ENCODE measurements around the gene PERCC1.
"Not testable (repeated sequence)": the region's sequence is repeated elsewhere in the genome, so short reads cannot be mapped to it uniquely, and the experiment has no call there.

The PERCC1 gene

DNA sequence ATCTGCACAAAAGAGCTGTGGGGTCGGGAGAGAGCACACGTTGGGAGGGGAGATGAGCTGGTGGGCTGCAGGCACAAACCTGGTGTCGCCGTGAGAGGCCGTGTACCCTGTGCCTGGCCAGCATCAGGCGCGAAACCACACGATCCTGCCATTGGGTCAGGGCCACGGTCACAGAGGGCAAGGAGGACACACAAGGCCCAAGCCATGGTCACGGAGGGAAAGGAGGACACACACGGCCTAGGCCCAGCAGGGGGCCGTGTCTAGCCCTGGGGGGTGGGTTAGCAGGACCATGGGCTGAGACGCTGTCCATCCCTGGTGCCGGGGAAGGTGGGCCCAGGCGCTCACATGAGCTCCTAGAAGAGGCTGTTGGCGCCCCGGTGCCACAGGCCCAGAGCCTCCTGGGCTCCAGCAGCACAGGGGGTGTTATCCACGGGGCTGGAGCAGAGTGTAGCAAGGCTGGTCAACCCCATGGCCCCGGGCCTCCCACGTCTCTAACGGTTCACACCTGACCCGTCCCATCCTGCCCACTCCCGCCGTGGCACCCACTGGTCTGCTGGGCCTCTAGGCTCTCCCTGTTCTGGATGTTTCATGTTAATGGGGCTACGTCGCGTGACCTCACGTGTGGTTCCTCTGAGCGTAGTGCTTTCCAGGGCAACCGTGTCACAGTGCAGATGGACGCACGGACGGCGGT lies 21.0 kb downstream of the PERCC1 start:
- DNase-seq, result no peak

DNA sequence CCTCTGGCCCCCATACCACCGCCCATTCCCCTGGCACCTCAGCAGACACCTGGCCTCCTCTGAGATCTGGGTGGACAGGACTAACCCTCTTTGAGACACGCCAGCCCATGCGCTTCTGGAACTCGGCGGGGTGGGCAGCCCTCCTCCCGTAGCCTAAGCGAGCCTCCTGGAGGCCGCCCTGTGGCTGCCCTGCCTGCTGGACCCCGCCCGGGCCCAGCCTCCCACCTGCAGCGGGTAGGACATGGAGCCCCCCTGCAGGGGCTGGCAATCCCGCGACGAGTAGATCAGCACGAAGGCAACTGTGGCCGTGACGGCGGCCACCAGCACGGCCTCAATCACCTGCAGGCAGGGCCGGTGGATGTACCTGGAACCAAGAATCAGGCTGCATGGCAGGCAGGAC lies 21.7 kb downstream of the PERCC1 start:
- no peak for DNase-seq

DNA sequence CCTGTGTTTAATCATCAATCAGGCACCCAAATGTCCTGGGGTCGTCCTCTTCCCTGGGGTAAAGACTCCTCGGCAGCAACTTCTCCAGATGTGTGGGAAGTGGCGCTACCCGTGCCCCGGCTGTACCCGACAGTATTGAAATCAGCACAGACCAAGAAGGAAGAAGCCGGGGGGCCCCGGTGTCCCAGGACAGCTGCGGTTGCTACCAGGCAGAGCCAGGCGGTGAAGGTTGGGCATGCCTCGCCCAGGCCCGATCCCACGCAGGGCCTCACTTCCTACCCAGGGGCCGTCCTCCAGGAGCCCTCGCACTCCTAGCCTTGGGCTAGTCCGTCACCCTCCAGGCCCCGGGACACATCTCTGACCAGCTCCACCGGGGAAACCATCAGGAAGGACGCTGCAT lies 22.4 kb downstream of the PERCC1 start:
- no peak for DNase-seq

DNA sequence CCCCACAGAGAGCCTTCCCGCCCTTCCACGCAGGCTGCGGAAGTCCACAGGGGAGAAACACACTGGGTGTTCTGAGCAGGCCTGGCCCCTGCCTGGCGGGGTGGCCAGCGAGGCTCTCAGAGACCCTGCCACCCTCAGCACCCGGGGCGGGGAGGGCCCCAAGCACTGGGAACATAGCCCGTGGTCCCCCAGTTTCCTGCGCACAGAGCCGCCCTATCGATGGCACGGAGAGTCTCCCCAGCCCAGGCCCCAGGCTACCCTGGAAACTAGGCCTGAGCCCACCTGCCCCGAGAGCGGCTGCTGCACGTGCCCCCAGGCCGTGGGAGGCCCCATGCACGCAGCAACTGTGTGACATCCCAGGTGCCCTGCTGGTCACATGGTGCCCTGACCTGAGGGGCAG lies 23.7 kb downstream of the PERCC1 start:
- no peak for DNase-seq

DNA sequence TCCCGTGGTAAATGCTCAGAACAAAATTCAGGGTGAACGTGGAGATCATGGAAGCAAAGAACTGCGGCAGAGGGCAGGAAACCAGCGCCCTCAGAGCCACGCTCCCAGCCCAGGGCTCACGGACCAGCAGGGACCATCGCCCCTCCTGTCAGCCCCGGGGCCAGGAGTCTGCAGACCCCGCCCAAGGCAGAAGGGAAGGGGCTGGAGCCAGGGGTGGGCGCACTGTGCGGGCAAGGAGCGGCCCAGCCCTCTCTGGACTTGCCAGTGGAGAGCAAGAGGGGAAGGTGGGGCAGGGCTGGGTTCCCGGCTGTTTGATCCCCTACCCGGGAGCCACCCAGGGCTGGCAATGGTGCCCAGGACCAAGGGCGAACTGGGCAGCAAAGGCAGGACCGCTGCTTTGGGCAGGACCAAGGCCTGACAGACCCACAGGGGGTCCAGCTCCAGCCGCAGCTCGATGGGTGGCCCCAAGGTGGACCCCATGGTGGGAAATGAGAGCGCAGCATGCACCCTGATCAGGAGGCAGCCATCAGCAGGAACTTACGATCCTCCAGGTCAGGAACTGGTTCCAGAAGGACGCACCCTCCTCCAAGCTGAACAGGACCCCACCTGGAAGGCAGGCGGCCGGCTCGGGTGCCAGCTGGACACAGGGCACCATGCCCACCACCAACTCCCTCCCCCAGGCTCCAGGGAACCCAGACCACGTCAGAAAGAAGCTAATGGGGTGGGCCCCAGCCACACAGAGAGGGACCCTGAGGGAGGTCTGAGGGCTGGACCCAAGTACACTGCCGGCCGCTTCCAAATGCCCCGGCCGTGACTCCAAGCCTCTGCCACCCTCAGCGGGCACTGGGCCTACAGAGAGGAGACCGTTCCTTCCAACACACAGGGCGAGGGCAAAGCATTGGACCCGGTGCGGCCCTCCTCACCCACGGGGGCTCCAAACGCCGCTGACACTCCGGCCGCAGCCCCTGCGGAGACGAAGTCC lies 24.6 kb downstream of the PERCC1 start:
- no peak for DNase-seq

DNA sequence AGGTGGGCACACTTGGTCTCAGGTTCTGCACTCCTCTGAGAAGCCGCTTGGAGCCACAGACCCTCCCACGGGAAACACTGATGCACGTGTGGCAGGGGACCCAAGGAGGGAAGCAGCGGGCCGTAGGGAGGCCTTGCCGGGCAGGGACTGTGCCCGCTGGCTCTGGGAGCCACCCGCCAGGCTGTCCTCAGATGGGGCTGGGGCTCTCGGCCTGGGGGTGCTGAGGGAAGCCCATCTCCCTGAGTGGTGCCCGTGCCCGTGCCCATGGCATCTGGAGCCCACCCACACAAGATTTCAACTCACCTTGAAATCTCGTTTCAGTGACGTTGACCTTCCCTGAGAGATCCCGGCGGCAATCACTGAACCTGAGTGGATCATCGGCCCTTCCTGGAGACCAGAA lies 26.1 kb downstream of the PERCC1 start:
- no peak for DNase-seq

DNA sequence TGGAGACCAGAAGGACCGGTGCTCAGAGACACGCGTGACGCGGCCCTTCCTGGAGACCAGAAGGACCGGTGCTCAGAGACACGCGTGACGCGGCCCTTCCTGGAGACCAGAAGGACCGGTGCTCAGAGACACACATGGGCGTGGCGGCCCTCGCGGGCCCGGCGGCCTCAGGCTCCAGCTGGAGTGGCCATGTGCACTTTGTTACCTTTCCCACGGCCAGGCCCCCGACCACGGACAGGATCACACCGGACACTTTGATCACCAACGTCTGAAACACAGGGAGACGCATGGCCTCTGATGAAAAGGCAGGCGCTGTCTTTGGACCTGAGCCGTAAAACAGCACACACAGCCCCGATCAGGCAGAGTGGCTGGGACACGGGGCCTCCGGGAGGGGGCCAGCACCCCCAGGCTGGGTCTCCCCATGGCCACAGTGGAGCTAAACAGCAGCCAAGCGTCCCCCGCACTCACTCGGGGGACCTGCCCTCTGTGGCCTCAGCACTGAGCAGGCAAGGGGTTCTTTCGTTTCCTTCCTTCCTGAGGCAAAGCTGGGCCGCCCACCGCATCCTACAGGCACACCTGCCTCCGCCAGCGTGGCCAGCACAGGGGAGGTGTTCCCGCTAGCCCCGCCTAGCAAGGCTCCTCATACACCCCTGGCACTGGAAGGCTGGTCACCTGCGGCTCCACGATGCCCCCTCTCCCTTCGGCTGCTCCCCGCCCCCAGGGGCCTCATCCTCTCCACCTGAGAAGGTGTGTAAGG lies 26.8 kb downstream of the PERCC1 start:
- no peak for DNase-seq

DNA sequence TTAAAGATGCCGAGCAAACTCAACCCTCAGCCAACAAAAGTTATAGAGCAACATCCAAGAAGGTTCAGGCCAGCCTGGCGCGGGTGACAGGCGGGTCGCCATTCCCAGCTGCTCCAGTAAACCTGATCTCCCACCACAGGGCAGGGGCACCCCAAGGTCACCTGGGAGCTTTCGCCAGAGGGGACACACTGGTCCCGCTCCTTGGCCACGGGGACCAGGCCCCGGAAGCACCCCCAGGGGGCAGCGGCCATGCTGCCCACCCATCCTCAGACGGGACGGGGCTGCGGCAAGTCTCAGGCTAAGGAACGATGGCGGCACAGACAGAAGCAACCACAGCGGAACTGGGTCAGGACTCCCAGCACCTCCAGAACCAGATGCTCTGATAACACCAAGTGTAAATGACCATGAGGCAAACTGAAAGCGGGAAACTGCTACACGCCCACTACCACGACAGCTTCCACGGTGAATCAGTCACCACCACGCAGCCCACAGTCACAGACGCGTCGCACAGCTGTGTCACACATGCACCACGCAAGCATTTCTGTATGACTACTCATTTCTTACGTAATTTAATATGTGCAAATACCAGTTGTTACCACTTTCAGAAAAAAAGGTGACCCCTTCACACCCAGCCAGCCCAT lies 27.6 kb downstream of the PERCC1 start:
- DNase-seq, result no peak

DNA sequence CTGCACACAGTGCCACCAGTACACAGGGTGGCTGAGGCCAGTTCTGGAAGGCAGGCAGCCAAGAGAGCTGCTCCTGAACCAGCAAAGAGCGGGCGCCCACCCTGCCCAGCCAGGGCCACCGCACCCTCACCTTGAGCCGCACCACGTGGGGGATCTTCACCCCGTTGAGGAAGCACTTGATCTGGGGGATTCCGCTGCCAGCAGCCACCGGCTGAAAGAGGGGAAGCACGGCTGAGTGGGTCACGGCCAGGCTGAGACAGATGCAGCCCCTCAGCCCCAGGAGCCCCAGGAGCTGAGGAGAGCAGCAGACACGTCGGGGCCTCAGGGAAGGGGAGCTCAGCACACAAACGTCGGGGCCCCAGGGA lies 28.1 kb downstream of the PERCC1 start:
- DNase-seq, result no peak

DNA sequence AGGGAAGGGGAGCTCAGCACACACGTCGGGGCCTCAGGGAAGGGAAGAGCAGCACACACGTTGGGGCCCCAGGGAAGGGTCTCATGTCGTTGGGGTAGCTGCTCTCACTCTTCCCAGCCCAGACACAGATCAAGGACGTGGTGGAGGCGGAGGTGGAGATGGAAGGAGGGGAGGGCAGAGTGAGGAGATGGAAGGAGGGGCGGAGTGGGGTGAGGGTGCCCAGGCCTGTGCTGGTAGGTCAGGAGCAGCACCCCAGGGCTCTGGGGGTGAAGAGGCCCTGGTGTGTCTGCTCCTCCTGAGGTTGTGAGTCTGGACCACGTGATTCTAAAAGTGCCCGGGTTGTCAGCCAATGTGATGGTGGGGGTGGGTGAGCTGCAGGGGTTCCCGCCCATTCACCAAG lies 29.1 kb downstream of the PERCC1 start:
- no peak for DNase-seq

DNA sequence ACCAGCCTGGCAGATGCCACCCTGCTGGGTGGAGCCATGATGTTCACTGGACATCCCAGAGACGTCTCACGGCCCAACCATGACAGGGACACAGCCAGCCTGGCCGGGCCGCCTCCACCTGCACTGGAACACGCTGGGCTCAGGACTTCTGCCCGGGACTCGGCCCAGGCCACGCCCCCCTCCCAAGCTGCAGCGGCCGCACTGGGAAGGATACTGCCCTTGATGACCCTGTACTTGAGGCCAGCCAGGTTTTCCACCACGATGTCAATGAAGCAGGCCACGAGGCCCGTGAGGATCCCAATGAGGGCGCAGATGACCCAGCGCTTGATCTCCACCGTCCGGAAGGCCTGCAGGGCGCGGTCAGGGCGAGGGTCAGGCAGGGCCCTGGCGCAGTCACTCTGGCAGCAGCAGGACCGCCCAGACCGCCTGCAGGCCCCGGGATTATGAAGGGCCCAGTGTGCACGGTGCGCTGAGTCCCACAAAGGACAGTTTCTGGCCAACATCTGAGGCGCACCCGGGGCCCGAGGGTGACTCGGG lies 29.8 kb downstream of the PERCC1 start:
- DNase-seq, result no peak

DNA sequence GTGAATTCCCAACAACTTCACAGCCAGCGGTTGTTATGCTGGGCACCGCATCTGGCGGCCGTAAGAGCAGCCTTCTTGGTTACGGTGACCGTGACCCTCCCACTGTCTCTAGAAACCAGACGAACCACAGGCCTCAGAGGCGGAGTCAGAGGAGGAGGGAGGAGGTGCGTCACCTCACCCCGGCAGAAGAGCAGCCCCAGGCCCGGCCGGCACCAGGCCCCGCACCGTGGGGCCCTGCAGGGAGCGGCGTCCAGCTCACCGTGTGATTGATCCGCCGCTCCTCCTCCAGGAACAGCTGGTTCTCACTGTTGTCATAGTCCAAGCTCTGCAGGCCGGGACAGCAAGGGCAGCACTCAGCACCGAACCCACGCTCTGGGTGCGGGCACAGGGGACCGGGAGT lies 30.3 kb downstream of the PERCC1 start:
- DNase-seq, result no peak

DNA sequence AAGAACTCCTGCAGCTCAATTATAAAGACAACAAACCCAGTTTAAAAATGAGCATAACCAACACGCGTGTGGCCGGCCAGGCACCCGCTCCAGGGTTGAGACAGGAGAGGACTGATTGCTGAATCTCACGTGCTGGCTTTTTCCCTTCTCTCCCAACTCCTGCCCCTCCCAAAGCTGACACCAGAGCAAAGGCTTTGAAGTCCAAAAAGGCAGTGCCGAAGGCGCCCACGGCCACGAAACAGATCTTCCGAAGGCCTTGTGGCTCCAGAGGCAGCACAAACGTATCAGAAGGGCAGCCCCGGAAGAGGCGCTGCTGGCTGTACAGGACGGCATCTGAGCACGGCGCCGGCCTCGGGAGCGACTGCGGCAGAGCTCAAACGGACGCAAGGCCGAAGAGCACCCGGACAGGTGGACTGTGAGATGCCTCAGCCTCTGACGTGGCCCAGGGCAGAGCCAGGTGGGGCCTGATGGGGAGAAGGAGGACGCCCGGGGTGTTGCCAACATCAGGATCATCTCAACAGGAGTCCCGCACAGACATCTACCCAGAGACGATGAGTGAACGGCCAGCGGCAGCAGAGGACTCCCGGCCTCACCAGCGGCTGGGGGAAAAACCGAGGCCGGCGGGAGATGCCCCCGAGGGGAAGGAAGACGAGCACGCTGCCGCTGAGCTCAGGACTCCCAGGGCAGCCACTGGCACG lies 33.5 kb downstream of the PERCC1 start:
- DNase-seq, result no peak

DNA sequence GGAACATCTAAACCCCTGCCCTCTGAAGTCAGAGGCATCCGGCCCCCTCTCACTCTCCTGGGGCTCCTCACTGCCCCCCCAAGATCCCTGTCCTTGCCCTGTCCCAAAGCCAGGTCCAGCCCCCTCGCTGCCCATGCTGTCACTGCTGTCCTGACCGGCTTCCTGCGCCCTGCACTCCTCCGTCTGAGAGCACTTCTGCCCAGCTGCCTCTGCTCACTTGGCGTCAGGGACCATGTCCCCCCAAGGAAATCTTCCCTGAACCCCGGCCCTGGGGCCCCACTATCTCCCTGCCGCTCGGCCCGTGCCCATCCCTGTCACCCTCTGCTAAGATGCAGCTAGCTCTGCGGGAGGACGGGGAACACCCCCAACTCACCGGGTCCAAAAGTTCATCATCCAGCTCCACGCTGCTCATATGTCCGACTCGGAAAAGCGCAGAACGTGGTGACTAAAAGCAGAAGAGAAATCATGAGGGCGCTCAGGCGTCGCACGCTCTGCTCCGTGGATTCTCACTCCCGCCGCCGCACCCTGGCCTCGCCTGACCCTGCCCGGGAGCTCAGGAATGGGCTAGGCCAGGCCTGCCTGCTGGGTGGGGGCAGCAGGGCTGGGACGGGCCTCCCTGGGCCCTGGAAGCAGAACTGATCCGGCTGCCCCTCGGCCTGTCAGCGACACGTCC lies 34.2 kb downstream of the PERCC1 start:
- no peak for DNase-seq

DNA sequence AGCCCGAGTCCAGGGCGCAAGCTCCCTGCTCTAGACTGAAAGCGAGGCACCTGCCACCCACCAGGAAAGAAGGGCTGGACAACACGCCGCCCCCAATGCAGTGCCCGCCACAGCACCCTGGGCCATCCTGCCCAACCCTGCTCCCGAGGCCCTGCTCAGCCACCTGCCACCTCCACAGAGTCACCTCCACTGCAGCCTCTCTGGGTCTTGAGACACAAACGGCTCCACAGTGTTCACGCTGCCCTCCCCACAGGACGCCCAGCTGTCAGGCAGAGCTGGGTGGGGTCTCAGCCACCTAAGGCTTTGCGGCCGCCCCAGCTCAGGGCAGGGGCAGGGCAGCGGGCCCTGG lies 34.7 kb downstream of the PERCC1 start:
- DNase-seq, result no peak

DNA sequence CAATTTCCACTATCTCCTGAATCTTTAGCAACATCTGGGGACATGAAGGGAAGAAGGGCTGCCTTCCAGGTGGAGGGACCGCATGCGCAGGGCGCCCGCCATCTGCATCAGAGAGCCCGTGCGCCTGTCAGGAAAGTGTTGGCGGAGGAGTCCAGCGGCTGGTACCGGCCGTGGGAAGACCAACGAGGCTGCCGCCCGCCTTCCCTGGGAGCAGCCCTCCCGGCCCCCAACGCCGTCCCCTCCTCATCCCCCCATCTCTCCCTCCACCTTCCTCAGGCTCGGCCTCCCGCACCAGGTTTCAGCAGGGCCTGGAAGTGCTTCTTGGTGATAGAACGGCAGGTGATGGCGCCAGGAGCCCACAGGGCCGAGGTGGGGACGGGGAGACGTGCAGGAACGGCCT lies 35.2 kb downstream of the PERCC1 start:
- DNase-seq, result no peak

DNA sequence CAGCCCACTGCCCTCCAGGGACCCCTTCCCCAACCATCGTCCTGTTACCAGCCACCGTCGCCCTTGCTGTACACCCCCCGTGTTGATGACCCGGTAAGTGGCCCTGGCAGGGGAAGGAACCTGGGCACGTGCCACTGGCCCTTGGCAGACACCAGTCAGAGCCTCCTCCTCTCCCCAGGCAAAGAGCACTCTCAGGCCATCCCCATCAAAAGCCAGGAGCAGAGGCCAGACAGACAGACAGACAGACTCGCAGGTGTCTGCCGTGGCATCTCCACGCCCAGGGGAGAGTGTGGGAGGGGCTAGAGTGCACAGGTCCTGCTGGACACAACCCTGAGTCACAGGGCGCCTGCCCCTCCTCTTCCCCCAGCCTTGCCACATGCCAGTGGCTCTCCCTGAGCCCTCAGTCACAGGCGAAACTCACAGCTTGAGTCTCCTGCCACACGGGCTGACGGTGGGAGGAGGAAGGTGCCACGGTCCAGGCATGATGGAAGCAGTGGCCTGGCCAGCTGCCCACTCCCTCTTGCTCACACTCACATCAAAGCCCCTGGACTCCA lies 36.2 kb downstream of the PERCC1 start:
- no peak for DNase-seq

DNA sequence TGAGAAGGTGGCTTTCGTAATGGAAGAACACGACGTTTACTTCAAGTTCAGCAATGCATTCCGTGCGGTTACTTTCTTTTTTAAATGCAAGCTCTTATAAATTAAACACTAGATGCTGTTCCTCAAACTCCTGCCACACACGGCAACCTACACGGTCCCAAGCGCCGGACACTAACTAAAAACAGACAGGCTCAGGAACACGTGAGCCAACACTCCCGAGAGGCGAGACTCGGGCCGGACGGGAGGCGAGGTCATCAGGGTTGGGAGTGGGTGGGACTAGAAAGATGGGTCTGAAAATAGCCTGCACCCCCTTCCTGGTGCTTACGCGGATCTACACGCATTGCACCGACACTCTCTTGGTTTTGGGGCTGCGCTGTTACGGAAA lies 37.5 kb downstream of the PERCC1 start:
- DNase-seq, result no peak

DNA sequence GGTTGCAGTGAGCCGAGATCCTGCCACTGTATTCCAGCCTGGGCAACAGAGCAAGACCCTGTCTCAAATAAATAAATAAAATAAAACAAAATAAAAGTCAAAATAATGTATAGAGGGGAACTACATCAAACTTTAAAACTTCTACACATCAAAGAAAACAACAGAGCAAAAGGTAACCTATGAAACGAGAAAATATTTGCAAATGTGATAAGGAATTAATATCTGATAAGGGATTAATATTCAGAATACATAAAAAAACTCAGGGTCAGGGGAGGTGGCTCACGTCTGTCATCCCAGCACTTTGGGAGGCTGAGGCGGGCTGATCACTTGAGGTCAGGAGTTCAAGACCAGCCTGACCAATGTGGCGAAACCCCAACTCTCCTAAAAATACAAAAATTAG lies 38.3 kb downstream of the PERCC1 start:
- DNase-seq, result not testable (repeated sequence)

DNA sequence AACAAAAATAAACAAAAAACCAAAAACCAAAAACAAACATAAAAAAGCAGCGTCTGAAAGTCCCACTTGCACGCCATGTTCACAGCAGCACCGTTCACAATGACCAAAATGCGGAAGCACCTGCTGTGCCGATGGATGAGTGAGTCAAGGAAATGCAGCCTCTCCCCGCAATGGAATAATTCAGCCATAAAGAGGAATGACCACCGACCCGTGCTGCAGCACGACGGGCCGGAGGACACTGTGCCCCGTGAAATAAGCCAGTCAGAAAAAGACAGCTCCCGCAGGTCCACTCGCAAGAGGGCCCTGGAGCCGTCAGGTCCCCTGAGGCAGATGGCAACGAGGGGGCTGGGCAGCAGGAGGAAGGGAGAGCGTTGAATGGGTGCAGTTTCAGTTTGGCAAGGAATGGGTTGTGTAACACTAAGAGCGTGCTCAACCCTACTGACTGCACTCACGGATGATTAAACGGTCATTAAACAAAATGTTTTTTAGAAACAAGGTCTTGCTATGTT lies 38.9 kb downstream of the PERCC1 start:
- DNase-seq, result no peak

Data from activated CD4-positive, alpha-beta T cell treated with anti-CD3 and anti-CD28 coated beads, Interleukin-2, amount 50 U/mL, for 4 hours (primary cell).